Measurements from ENCODE around the gene FSCB.
"Not testable (repeated sequence)": the region's sequence is repeated elsewhere in the genome, so short reads cannot be mapped to it uniquely, and the experiment has no call there.

FSCB gene

GRCh38 chr14:44507183-44507582 is at the start of gene FSCB:
FSCB (minus strand) TSS chr14:44507283; CDS start chr14:44506987, 296 bp downstream.
- no peak for DNase-seq (ENCODE audit: low read depth in 2 of 2)

- no peak for DNase-seq (ENCODE audit: low read depth in 2 of 2)
Measured at GRCh38 chr14:44531658-44532057, 24.6 kb upstream of the FSCB start.

GRCh38 chr14:44530475-44530874 is 23.4 kb upstream of the FSCB start:
- no peak for DNase-seq (ENCODE audit: low read depth in 2 of 2)

GRCh38 chr14:44529026-44529425 is 21.9 kb upstream of the FSCB start:
- no peak for DNase-seq (ENCODE audit: low read depth in 2 of 2)

- DNase-seq (ENCODE audit: low read depth in 2 of 2) = no peak
Measured at GRCh38 chr14:44528180-44528579, 21.1 kb upstream of the FSCB start.

- DNase-seq (ENCODE audit: low read depth in 2 of 2) = no peak
Measured at GRCh38 chr14:44525237-44525636, 18.2 kb upstream of the FSCB start.

- DNase-seq (ENCODE audit: low read depth in 2 of 2) = not testable (repeated sequence)
Measured at GRCh38 chr14:44515668-44516067, 8.6 kb upstream of the FSCB start.

GRCh38 chr14:44508834-44509233 is 1.8 kb upstream of the FSCB start:
- no peak for DNase-seq (ENCODE audit: low read depth in 2 of 2)

- DNase-seq (ENCODE audit: low read depth in 2 of 2) = no peak
Measured at GRCh38 chr14:44505588-44505987, 1.5 kb downstream of the FSCB start.

- no peak for DNase-seq (ENCODE audit: low read depth in 2 of 2)
Measured at GRCh38 chr14:44497148-44497547, 9.9 kb downstream of the FSCB start.

GRCh38 chr14:44494137-44494536 is 12.9 kb downstream of the FSCB start:
- DNase-seq (ENCODE audit: low read depth in 2 of 2) = no peak

- DNase-seq (ENCODE audit: low read depth in 2 of 2) = no peak
Measured at GRCh38 chr14:44490966-44491365, 16.1 kb downstream of the FSCB start.

- no peak for DNase-seq (ENCODE audit: low read depth in 2 of 2)
Measured at GRCh38 chr14:44477953-44478352, 29.1 kb downstream of the FSCB start.

GRCh38 chr14:44468771-44469170 is 38.3 kb downstream of the FSCB start:
- DNase-seq (ENCODE audit: low read depth in 2 of 2) = no peak

GRCh38 chr14:44463356-44464004 is 43.6 kb downstream of the FSCB start:
- DNase-seq (ENCODE audit: low read depth in 2 of 2) = no peak

- no peak for DNase-seq (ENCODE audit: low read depth in 2 of 2)
Measured at GRCh38 chr14:44462381-44462780, 44.7 kb downstream of the FSCB start.

- DNase-seq (ENCODE audit: low read depth in 2 of 2) = no peak
Measured at GRCh38 chr14:44461811-44462210, 45.3 kb downstream of the FSCB start.

Measured in stimulated activated CD8-positive, alpha-beta memory T cell treated with anti-CD3 and anti-CD28 coated beads, Interleukin-2, amount 100 ng/mL, for 48 hours (primary cell).